SK-N-SH (cell line): Measurements from ENCODE around the gene IRGC. TPM values are rescaled to one million over a fixed set of nuclear protein-coding genes. Genes with fewer than 3 reads are reported as not detected.
A peak's percentile ranks its signal among the peaks of the same experiment; 100 is the strongest.

Experiments
- CTCF ChIA-PET: fragments of 300-600, 350-600 bp; formaldehyde crosslinking; extraction: SDS; loops from one replicate; lab custom pipeline; 2021; lab: Yijun Ruan, JAX
- POLR2A ChIA-PET: fragments of 350-600 bp; sonication (Branson Sonifier 250); formaldehyde crosslinking; extraction: SDS; loops from one replicate; lab custom pipeline; 2020; ENCODE audit warnings: antibody characterized with exemption, inconsistent platforms; lab: Yijun Ruan, JAX
- DNase-seq: peaks from one replicate; pipeline ENCODE4 v3.0.0; 2012
- H2AFZ ChIP-seq: fragments of 200-600 bp; sonication (generic); 2 replicates; pipeline ENCODE4 v1.8.1; 2016; ENCODE audit warnings: antibody characterized with exemption, mild to moderate bottlenecking, low read depth
- H3F3A ChIP-seq: fragments of 200-600 bp; sonication (generic); replicated peaks from 2 replicates; pipeline ENCODE3; 2016; ENCODE audit warnings: antibody characterized with exemption, mild to moderate bottlenecking; ENCODE audit not compliant: insufficient read depth
- H3K27ac ChIP-seq, 2 experiments: fragments of 200-500 bp in 1 of 2; fragments of 200-600 bp in 1 of 2; sonication (Bioruptor generic) in 1 of 2; sonication (generic), shearing (Covaris generic) in 1 of 2; 2 replicates each; pipeline versions ENCODE4 v1.5.1 to v1.6.1; 2014 to 2016; ENCODE audit warnings: low read depth in 2 of 2, inconsistent platforms in 1 of 2, low read length in 1 of 2, mild to moderate bottlenecking in 1 of 2, mixed read lengths in 1 of 2
- H3K27me3 ChIP-seq: fragments of 200-600 bp; sonication (generic), shearing (Covaris generic); 2 replicates; pipeline ENCODE4 v1.6.1; 2016; ENCODE audit warnings: mixed run types; ENCODE audit not compliant: insufficient read depth
- H3K36me3 ChIP-seq, 2 experiments: fragments of 200-500 bp in 1 of 2; fragments of 200-600 bp in 1 of 2; sonication (Bioruptor generic) in 1 of 2; sonication (generic) in 1 of 2; replicated peaks in 1 of 2; 2 replicates each; pipeline versions ENCODE3 to v1.5.1; 2014 to 2016; ENCODE audit warnings: low read length in 1 of 2, mild to moderate bottlenecking in 1 of 2; ENCODE audit not compliant: insufficient read depth in 2 of 2, control insufficient read depth in 1 of 2
- H3K4me1 ChIP-seq, 2 experiments: fragments of 200-500 bp in 1 of 2; fragments of 200-600 bp in 1 of 2; sonication (Bioruptor generic) in 1 of 2; sonication (generic), shearing (Covaris generic) in 1 of 2; 2 replicates each; pipeline versions ENCODE4 v1.5.1 to v1.6.1; 2014 to 2016; ENCODE audit warnings: low read depth in 1 of 2, low read length in 1 of 2, mixed run types in 1 of 2; ENCODE audit not compliant: insufficient read depth in 2 of 2, control insufficient read depth in 1 of 2
- H3K4me2 ChIP-seq: fragments of 200-600 bp; sonication (generic), shearing (Covaris generic); 2 replicates; pipeline ENCODE4 v1.6.1; 2017; ENCODE audit warnings: mixed run types
- H3K4me3 ChIP-seq, 2 experiments: fragments of 200-500 bp in 1 of 2; fragments of 200-600 bp in 1 of 2; sonication (Bioruptor generic) in 1 of 2; sonication (generic), shearing (Covaris generic) in 1 of 2; 2 replicates each; pipeline versions ENCODE4 v1.5.1 to v1.8.1; 2014 to 2016; ENCODE audit warnings: low read depth in 2 of 2, inconsistent platforms in 1 of 2, low read length in 1 of 2, mild to moderate bottlenecking in 1 of 2, mixed read lengths in 1 of 2, moderate library complexity in 1 of 2
- H3K79me2 ChIP-seq: fragments of 200-600 bp; sonication (generic); 2 replicates; pipeline ENCODE4 v1.8.1; 2017; ENCODE audit warnings: mild to moderate bottlenecking; ENCODE audit not compliant: insufficient read depth
- H3K9ac ChIP-seq: fragments of 200-600 bp; sonication (generic); 2 replicates; pipeline ENCODE4 v1.6.1; 2017; ENCODE audit warnings: mixed run types
- H3K9me2 ChIP-seq: fragments of 200-600 bp; sonication (generic); 2 replicates; pipeline ENCODE4 v1.6.1; 2017; ENCODE audit warnings: mixed run types
- H3K9me3 ChIP-seq: fragments of 200-600 bp; sonication (generic); 2 replicates; pipeline ENCODE4 v1.6.1; 2017; ENCODE audit warnings: mixed run types, mild to moderate bottlenecking, moderate library complexity
- H4K20me1 ChIP-seq: fragments of 200-600 bp; sonication (generic); 2 replicates; pipeline ENCODE4 v1.6.1; 2017; ENCODE audit warnings: mild to moderate bottlenecking, mixed run types; ENCODE audit not compliant: insufficient read depth
- CTCF ChIP-seq: fragments of 200-600 bp; sonication (generic); IDR thresholded peaks from 2 replicates; pipeline ENCODE4 v1.6.1; 2017; ENCODE audit warnings: antibody characterized with exemption, mild to moderate bottlenecking, moderate library complexity
- FOSL2 ChIP-seq: IDR thresholded peaks from 2 replicates; pipeline ENCODE4 v1.4.0; 2012; ENCODE audit warnings: low read depth, mild to moderate bottlenecking, moderate library complexity, borderline replicate concordance
- GABPA ChIP-seq: IDR thresholded peaks from 2 replicates; pipeline ENCODE4 v1.4.0; 2012; ENCODE audit warnings: low read depth, mild to moderate bottlenecking
- GATA2 ChIP-seq: sonication (generic); formaldehyde crosslinking; IDR thresholded peaks from 2 replicates; pipeline ENCODE4 v1.5.0; 2020; ENCODE audit warnings: mild to moderate bottlenecking, missing genetic modification reagents
- IRF3 ChIP-seq: fragments of 150-350 bp; IDR thresholded peaks from 2 replicates; pipeline ENCODE4 v1.6.1; 2016; ENCODE audit warnings: mild to moderate bottlenecking, low read depth, low read length
- JUND ChIP-seq: IDR thresholded peaks from 2 replicates; pipeline ENCODE4 v1.4.0; 2012
- MAX ChIP-seq: IDR thresholded peaks from 2 replicates; pipeline ENCODE4 v1.4.0; 2012; ENCODE audit warnings: low read depth
- MXI1 ChIP-seq: IDR thresholded peaks from 2 replicates; pipeline ENCODE4 v1.6.1; 2012; ENCODE audit warnings: mild to moderate bottlenecking, low read depth, low read length, improper control_type of control experiment
- NFIC ChIP-seq: IDR thresholded peaks from 2 replicates; pipeline ENCODE4 v1.4.0; 2012; ENCODE audit warnings: borderline replicate concordance
- PBX3 ChIP-seq: IDR thresholded peaks from 2 replicates; pipeline ENCODE4; 2012
- POLR2AphosphoS5 ChIP-seq: IDR thresholded peaks from 2 replicates; pipeline ENCODE4 v1.6.1; 2012; ENCODE audit warnings: low read depth, low read length
- RCOR1 ChIP-seq: fragments of 150-350 bp; IDR thresholded peaks from 2 replicates; pipeline ENCODE4 v1.6.1; 2017; ENCODE audit warnings: antibody characterized with exemption, low read length
- RFX5 ChIP-seq: IDR thresholded peaks from 2 replicates; pipeline ENCODE4 v1.6.1; 2012; ENCODE audit warnings: mild to moderate bottlenecking, improper control_type of control experiment, low read length
- SMC3 ChIP-seq: IDR thresholded peaks from 2 replicates; pipeline ENCODE4 v1.6.1; 2012; ENCODE audit warnings: low read depth, low read length, improper control_type of control experiment
- TAF1 ChIP-seq: IDR thresholded peaks from 2 replicates; pipeline ENCODE4 v1.6.1; 2012; ENCODE audit warnings: low read depth, mild to moderate bottlenecking, low read length, moderate library complexity, borderline replicate concordance
- TCF12 ChIP-seq: IDR thresholded peaks from 2 replicates; pipeline ENCODE4 v1.4.0; 2012
- USF1 ChIP-seq: IDR thresholded peaks from 2 replicates; pipeline ENCODE4 v1.4.0; 2012; ENCODE audit warnings: low read depth, borderline replicate concordance
- ZBTB33 ChIP-seq: IDR thresholded peaks from 2 replicates; pipeline ENCODE4 v1.4.0; 2012; ENCODE audit warnings: low read depth, borderline replicate concordance
- WGBS: methylation state at CpG from one replicate; pipeline ENCODE4 v1.1.6; 2017; ENCODE audit warnings: low lambda C conversion rate; 5-methylcytosine and 5-hydroxymethylcytosine counted together
- polyA plus RNA-seq, 3 experiments: library from polyadenylated mRNA; depleted of rRNA; stranded (reverse); fragments of >200 nt; gene quantifications; 2 replicates each; pipeline ENCODE4 v1.2.3, GENCODE V29; 2012

IRGC gene
- polyA plus RNA-seq, 1 of the 3 experiments (the other 2 are of a cell fraction) = not detected

- peak; percentile 98 for TF ChIP-seq FOSL2
- no peak for TF ChIP-seq IRF3
- peak; percentile 46; the same call in 1 of the 2 replicates for TF ChIP-seq ZBTB33
- no peak for TF ChIP-seq GABPA
- no peak for TF ChIP-seq SMC3
- TF ChIP-seq RFX5 = no peak
- no peak for TF ChIP-seq RCOR1
- peak; percentile 82; the same call in 1 of the 2 replicates for TF ChIP-seq MAX
These were observed 49.4 kb downstream of the IRGC start (continued) for GRCh38 chr19:43765109-43765876.

- H3K9ac ChIP-seq = no peak overlapping the region
- H3K27me3 ChIP-seq = no peaks in the 10 kb centered on the region
- H3K4me3 ChIP-seq = no peak overlapping the region
- WGBS = 85% methylated on average over 4 of the region's 4 CpGs
- no peaks in the 10 kb centered on the region for H3K9me3 ChIP-seq
- ChIA-PET POLR2A (no interaction called here), CTCF (interaction anchor here (1.0 to 5.4 kb wide), 18 partner anchors 10 to 81 kb away, joined by 3 to 47 read pairs (median 5); partner anchors contain the start of genes KCNN4 and SMG9)
- no peaks in the 10 kb centered on the region for H3K36me3 ChIP-seq
- no peak overlapping the region for H3K4me2 ChIP-seq
- no peaks in the 10 kb centered on the region for H3K79me2 ChIP-seq
- H3K9me2 ChIP-seq = no peaks in the 10 kb centered on the region
- H3F3A ChIP-seq = peaks cover 34% of the 10 kb centered on the region
- H3K4me1 ChIP-seq = peaks cover 0 to 21% of the 10 kb centered on the region in 2 experiments; a peak in 3 of 4 replicates
- H3K27ac ChIP-seq = no peak overlapping the region
- no peak overlapping the region for H2AFZ ChIP-seq
- H4K20me1 ChIP-seq = no peaks in the 10 kb centered on the region
- no peak for DNase-seq
- TF ChIP-seq JUND (no peak), TCF12 (no peak), POLR2AphosphoS5 (no peak), GATA2 (CRISPR knock-in tag) (no peak), GABPA (no peak), MXI1 (no peak), TAF1 (no peak), USF1 (no peak), NFIC (no peak), PBX3 (no peak), ZBTB33 (no peak), CTCF (no peak), SMC3 (no peak)
These were observed 50.8 kb downstream of the IRGC start for GRCh38 chr19:43766755-43767043.
